ENCODE data around the gene NOXA1.
"Not testable (repeated sequence)": the region's sequence is repeated elsewhere in the genome, so short reads cannot be mapped to it uniquely, and the experiment has no call there.

Gene NOXA1

DNA sequence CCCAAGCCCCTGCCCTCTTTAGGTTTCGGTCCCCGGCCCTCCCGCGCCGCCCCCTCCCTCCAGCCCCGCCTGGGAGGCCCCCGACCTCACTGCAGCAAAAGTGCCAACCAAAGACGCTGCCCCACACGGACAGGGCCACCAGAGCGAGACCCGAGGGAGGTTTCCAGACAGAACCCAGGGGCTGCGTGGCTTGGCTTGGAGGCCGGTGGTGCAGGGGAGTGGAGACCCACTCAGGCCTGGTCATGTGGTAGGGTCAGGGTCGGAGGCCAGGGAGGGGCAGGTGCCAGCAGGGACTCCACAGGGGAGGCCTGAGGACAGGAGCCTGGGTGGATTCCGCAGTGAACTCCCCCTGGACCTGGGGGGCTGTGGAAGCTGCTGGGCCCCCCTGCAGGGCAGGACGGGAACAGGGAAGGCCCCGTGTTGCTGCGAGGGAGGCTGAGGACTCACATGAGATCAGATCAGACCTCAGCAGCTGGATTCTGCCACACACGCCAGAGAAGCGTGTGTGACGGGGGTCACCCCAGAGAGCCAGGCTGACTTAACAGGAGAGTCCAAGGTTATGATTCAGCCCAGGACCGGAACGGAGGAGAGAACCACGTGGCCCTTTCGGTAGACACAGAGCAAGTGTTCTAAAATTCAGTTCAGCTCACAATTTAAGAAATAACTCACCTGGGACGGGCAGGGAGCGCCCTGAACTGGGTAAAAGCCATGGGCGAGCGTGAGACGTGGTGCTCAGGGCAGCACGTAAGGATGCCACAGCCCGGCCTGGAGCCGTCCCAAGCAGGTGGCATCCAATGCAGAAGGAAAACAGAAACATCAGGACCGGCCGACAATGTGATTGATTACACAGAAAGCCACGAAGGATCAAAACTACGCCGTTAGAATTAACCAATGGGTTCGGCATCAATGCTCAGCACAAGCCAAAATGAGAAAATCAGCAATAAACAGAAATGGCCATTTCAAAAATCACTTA lies 39.1 kb upstream of the NOXA1 start:
- TF ChIP-seq, protein P1, sequence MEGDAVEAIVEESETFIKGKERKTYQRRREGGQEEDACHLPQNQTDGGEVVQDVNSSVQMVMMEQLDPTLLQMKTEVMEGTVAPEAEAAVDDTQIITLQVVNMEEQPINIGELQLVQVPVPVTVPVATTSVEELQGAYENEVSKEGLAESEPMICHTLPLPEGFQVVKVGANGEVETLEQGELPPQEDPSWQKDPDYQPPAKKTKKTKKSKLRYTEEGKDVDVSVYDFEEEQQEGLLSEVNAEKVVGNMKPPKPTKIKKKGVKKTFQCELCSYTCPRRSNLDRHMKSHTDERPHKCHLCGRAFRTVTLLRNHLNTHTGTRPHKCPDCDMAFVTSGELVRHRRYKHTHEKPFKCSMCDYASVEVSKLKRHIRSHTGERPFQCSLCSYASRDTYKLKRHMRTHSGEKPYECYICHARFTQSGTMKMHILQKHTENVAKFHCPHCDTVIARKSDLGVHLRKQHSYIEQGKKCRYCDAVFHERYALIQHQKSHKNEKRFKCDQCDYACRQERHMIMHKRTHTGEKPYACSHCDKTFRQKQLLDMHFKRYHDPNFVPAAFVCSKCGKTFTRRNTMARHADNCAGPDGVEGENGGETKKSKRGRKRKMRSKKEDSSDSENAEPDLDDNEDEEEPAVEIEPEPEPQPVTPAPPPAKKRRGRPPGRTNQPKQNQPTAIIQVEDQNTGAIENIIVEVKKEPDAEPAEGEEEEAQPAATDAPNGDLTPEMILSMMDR (IDR thresholded peaks at IDR 0.05; ENCODE audit: low read depth, low read length, missing control alignments), result no peak
- in situ Hi-C loops (cut with HindIII; ENCODE audit: low sequenced_read_pairs), result no loop called here
- no peak for DNase-seq (ENCODE audit: low read depth)
- no peak overlapping the region for H3K4me3 ChIP-seq (ENCODE audit: low read depth, low read length)

DNA sequence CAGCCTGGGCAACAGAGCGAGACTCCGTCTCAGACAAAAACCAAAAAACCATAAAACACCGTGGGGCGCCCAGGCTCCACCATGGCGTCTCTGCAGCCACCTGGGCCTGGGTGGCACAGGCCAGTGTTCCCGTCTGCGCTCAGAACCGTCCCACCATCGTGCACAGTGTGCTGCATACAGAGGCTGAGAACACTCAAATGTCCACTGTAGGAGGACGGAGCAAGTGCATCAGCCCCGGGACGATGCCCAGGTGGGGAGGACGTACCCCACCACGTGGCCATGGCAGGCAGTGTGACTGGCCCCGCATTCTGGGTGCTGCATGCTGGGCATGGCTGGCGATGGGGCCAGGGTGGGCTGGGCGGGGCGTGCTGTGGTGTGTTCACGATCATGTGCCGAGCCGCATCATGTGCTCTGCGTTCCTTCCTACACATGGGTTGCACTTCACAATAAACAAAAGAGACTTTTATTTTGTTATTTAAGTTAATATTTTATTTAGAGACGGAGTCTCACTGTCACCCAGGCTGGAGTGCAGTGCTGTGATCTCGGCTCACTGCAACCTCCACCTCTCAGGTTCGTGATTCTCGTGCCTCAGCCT lies 38.0 kb upstream of the NOXA1 start:
- no peak overlapping the region for H3K4me3 ChIP-seq (ENCODE audit: low read depth, low read length)
- TF ChIP-seq, protein P1 (IDR thresholded peaks at IDR 0.05; ENCODE audit: low read depth, low read length, missing control alignments), result no peak
- in situ Hi-C loops (cut with HindIII; ENCODE audit: low sequenced_read_pairs), result no loop called here
- no peak for DNase-seq (ENCODE audit: low read depth)

DNA sequence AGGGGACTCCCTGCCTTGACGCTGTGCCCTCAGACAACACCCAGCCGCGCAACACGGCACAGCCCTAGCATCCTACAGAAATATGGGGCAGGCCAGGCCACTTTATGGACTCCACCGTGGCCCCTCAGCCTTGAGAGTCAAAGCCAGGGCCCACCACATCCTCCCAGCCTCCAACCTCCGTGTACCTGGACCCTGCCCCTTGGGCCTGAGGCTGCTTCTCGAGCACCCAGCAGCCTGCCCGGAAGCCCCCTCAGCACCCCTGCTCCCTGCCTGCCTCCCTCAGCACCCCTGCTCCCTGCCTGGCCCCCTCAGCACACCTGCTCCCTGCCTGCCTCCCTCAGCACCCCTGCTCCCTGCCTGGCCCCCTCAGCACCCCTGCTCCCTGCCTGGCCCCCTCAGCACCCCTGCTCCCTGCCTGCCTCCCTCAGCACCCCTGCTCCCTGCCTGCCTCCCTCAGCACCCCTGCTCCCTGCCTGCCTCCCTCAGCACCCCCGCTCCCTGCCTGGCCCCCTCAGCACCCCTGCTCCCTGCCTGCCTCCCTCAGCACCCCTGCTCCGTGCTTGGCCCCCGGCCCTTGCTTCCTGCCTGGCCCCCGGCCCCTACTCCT lies 36.6 kb upstream of the NOXA1 start:
- DNase-seq (ENCODE audit: low read depth); H3K4me3 ChIP-seq (ENCODE audit: low read depth, low read length); in situ Hi-C loops (cut with HindIII; ENCODE audit: low sequenced_read_pairs): not testable (repeated sequence)

DNA sequence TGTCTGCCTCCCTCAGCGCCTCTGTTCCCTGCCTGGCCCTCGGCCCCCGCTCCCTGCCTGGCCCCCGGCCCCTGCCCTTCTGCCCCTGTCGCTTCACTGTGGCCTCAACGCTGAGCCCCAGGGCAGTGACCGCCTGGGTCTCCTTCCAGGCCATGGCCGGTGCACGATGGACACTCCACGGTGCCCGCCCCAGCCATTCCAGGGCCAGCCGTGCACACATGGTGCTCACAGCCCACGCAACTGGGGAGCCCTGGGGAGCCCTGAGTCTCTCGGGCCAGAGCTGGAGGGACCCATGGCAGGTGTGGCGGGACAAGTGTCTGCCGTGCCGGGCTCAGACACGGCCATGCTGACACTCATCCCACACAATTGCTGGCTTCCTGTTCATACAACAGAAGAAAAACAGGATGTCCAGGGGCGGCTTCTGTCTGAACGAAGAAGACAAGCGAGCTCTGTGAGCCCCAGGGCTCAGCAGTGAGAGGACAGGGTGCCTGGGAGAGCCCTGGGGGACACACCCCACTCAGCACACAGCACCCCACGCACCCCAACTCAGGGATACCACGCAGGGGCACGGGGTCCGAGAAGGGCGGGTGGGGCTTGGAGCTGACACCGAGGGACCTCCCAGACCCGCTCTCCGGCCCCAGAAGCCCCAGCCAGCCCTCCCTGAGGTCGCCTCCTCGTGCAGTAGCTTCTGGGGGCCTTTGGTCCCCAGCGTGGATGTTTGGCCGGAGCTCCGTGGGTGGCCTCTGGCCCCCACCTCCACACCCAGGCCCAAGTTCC lies 35.9 kb upstream of the NOXA1 start:
- H3K4me3 ChIP-seq (ENCODE audit: low read depth, low read length), result no peak overlapping the region
- in situ Hi-C loops (cut with HindIII; ENCODE audit: low sequenced_read_pairs), result no loop called here
- TF ChIP-seq, protein P1 (IDR thresholded peaks at IDR 0.05; ENCODE audit: low read depth, low read length, missing control alignments), result no peak
- no peak for DNase-seq (ENCODE audit: low read depth)

DNA sequence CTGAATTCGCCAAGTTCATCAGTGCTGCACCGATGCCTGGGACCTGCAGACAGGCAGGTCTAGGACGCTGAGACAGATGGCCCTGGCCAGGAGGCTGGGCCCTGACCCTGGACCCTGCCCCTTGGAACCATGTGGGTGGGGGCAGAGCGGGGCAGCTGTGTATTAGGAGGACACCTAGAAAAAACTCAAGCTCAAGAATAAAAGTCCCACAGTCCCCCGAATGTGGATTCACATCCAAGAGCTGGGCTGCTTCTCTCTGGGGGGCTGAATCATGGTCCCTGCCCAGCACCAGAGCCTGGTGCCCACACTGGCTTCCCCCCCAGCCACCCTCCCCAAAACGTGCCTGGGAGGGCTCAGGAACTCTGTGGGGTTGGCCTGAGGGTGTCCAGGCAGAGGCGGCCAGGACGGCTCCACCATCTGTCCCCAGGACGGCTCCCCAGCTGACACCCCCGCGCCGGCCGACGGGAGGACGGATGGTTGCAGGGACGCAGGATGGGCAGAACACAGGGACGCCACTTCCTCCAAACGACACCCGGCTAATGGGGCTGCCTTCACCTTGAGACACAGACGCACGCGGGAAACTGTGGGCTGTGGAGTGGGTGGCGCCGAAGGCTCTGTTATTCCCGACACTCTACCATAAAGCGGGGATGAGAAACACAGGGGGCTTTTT lies 35.2 kb upstream of the NOXA1 start:
- no peak overlapping the region for H3K4me3 ChIP-seq (ENCODE audit: low read depth, low read length)
- DNase-seq (ENCODE audit: low read depth), result no peak
- TF ChIP-seq, protein P1 (IDR thresholded peaks at IDR 0.05; ENCODE audit: low read depth, low read length, missing control alignments), result no peak
- in situ Hi-C loops (cut with HindIII; ENCODE audit: low sequenced_read_pairs), result no loop called here

DNA sequence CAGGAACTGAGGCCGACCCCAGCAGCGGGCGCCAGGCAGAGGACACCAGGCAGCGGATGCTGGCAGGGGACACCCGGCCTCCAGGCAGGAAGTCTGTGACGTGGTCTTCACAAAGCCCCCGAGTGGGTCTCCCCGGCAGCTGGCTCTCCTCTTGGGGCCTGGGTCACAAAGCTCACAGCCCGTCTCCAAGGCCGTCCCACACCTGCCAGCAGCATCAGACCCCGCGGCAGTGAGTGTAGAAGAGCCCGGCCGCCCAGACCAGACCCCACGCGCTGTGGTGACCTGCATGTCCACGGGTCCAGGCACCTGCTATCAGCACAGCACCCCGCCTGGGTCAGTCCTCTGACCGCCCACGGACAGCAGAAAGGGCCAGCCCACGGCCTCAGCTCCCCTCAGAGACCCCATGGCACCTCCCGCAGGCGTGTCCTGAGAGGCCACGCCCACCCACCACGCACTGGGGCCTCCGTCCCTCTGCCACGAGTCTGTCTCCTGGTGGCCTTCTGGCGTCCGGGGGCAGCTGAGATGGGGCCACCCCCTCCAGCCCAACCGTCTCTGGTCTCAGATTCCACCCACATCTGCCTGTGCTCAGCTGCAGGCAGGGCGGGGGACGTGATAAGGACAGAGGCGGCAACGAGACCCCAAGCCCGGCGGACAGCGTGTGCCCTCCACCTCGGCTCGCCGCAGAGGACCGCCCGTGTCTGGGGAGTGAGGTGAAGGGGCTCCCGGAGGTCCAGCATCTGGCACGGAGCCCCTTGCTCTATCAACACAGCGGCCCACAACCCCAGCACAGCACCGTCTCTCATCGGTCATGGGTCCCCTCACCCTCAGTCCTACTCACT lies 34.4 kb upstream of the NOXA1 start:
- no peak overlapping the region for H3K4me3 ChIP-seq (ENCODE audit: low read depth, low read length)
- TF ChIP-seq, protein P1 (IDR thresholded peaks at IDR 0.05; ENCODE audit: low read depth, low read length, missing control alignments), result no peak
- DNase-seq (ENCODE audit: low read depth), result no peak
- in situ Hi-C loops (cut with HindIII; ENCODE audit: low sequenced_read_pairs), result no loop called here

Measured in astrocyte of the cerebellum (primary cell).